GM06990 (cell line): ENCODE measurements around the gene CDKL5.
A peak's percentile ranks its signal among the peaks of the same experiment; 100 is the strongest.

Source experiments
- DNase-seq: peaks from one replicate; pipeline ENCODE4 v3.0.0-alpha.2; 2011; ENCODE audit not compliant: insufficient read length; ENCODE audit errors: extremely low read depth
- H3K27me3 ChIP-seq: replicated peaks from 2 replicates; pipeline ENCODE4 v1.6.0; 2011; ENCODE audit warnings: low read length; ENCODE audit not compliant: control insufficient read depth, insufficient read depth
- H3K36me3 ChIP-seq: 2 replicates; pipeline ENCODE4 v1.5.1; 2011; ENCODE audit warnings: low read length; ENCODE audit not compliant: control insufficient read depth, insufficient read depth
- H3K4me3 ChIP-seq: replicated peaks from 2 replicates; pipeline ENCODE4 v1.5.1; 2011; ENCODE audit warnings: low read depth, mild to moderate bottlenecking, control low read depth, low read length
- TF ChIP-seq, protein P1 (sequence below): IDR thresholded peaks from 2 replicates; pipeline ENCODE4 v1.5.1; 2011; ENCODE audit warnings: low read length, control low read depth, mild to moderate bottlenecking, inconsistent platforms; ENCODE audit not compliant: insufficient read depth, poor library complexity, severe bottlenecking

CDKL5 gene

GRCh38 chrX:18425199-18426003, at the start of gene CDKL5:
Gene CDKL5 (plus strand): TSS chrX:18425608. CDS start chrX:18507097, 81,489 bp downstream.
- TF ChIP-seq, protein P1, sequence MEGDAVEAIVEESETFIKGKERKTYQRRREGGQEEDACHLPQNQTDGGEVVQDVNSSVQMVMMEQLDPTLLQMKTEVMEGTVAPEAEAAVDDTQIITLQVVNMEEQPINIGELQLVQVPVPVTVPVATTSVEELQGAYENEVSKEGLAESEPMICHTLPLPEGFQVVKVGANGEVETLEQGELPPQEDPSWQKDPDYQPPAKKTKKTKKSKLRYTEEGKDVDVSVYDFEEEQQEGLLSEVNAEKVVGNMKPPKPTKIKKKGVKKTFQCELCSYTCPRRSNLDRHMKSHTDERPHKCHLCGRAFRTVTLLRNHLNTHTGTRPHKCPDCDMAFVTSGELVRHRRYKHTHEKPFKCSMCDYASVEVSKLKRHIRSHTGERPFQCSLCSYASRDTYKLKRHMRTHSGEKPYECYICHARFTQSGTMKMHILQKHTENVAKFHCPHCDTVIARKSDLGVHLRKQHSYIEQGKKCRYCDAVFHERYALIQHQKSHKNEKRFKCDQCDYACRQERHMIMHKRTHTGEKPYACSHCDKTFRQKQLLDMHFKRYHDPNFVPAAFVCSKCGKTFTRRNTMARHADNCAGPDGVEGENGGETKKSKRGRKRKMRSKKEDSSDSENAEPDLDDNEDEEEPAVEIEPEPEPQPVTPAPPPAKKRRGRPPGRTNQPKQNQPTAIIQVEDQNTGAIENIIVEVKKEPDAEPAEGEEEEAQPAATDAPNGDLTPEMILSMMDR = no peak

GRCh38 chrX:18377796-18378195, 47.6 kb upstream of the CDKL5 start:
- no peaks in the 10 kb centered on the region for H3K36me3 ChIP-seq
- DNase-seq = no peak
- H3K27me3 ChIP-seq = no peaks in the 10 kb centered on the region
- TF ChIP-seq, protein P1 = peak; percentile 60
- no peak overlapping the region for H3K4me3 ChIP-seq

More at GRCh38 chrX:18425199-18426003, at the start of gene CDKL5:
- peak; percentile 97 for DNase-seq
- H3K36me3 ChIP-seq = no peaks in the 10 kb centered on the region
- no peaks in the 10 kb centered on the region for H3K27me3 ChIP-seq
- H3K4me3 ChIP-seq = peak within 1 kb of the TSS; percentile 74

DNA sequence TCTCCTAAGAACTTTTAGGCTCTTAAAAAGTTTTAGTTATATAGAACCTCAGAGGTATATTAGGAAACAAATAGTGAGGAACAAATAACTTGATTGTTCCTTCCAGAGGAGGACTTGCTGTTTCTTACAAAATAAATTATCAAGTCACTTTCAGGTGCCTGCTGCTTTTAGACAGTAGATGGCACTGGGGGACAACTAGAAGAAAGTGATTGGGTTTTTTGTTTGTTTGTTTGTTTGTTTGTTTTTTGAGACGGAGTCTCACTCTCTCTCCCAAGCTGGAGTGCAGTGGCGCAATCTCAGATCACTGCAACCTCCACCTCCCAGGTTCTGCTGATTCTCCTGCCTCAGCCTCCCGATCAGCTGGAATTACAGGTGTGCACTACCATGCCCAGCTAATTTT, 35.4 kb upstream of the CDKL5 start:
- Histone ChIP-seq H3K4me3 (no peak overlapping the region), H3K36me3 (no peaks in the 10 kb centered on the region), H3K27me3 (no peaks in the 10 kb centered on the region)
- TF ChIP-seq, protein P1 = peak; percentile 28
- DNase-seq = no peak

DNA sequence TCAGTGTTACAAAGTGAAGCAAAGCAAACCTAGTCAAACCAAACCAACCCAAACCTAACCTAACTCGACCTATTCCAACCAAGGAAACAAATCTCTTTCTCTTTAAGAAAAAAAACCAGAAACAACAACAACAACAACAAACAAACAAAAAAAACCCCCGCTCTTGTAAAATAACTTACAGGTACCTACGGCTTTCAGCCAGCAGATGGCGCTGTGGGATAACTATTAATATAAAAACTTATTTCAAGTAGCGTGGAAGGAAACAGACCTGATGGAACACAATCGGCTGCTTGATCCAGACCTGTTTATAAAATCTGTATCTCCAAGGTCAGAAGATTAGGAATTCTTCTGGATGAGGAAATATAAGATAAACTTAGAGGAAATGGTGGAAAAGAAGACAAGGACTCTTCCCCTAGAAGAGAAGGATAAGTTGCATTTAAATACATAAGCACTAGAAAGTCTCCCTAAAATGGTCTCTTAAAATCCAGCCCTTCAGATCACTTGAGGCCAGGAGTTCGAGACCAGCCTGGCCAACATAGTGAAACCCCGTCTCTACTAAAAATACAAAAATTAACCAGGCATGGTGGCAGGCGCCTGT, 34.4 kb upstream of the CDKL5 start:
- peak; percentile 29 for DNase-seq
- TF ChIP-seq, protein P1 = peak; percentile 55

DNA sequence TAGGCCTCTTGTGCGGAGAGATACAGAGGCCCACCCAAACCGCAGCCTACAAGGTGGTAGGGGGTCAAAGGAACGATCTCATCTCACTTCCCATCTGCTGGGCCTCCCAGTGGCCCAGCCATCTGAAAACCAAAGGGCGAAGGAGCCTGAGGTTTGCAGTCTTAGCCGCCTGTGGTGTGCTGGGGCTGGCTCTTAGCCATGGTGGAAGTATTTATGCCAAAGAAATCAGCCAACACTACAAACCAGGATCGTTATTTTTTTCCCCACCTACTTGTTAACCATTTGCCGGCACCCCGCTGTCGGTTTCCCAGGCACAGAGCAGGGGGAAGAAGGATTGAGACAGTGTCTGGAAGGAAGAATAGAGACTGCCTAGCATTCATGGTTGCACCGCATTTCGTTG, 30.9 kb upstream of the CDKL5 start:
- Histone ChIP-seq H3K4me3 (no peak overlapping the region), H3K27me3 (no peaks in the 10 kb centered on the region), H3K36me3 (no peaks in the 10 kb centered on the region)
- DNase-seq = no peak
- TF ChIP-seq, protein P1 = no peak

More for the DNA sequence above, 34.4 kb upstream of the CDKL5 start:
- Histone ChIP-seq H3K36me3 (no peaks in the 10 kb centered on the region), H3K27me3 (no peaks in the 10 kb centered on the region), H3K4me3 (no peak overlapping the region)
